K562 (cell line): ENCODE results near the gene AIFM3. TPM values are rescaled to one million over a fixed set of nuclear protein-coding genes. Genes with fewer than 3 reads are reported as not detected.

ENCODE experiments used
- ATAC-seq: fragments of 200-7000 bp; cut with Tn5 transposase; 3 replicates; pipeline ENCODE4 v1.9.1; 2020; ENCODE audit warnings: moderate library complexity
- BruUV-seq: library from RNA; stranded (reverse); fragments of 400-500 nt; replicated peaks from 2 replicates; lab custom pipeline; 2021; lab: Mats Ljungman, UMichigan
- CTCF ChIA-PET: fragments of 300-600 bp; formaldehyde crosslinking; extraction: SDS; loops from one replicate; lab custom pipeline; 2021; ENCODE audit warnings: low intra/inter-chr PET ratio; lab: Yijun Ruan, JAX
- POLR2A ChIA-PET: fragments of 300-600, 350-650 bp; sonication (Branson Sonifier 250); formaldehyde crosslinking; extraction: SDS; loops from one replicate; lab custom pipeline; 2021; ENCODE audit warnings: antibody characterized with exemption, inconsistent platforms; lab: Yijun Ruan, JAX
- DNase-seq, 4 experiments: peaks; one replicate each; pipeline versions ENCODE4 v3.0.0 to v3.0.0-alpha.2; 2011 to 2018; ENCODE audit warnings: low spot score in 3 of 4, mixed read lengths in 3 of 4; ENCODE audit errors: extremely low read depth in 1 of 4
- FAIRE-seq: peaks from 2 replicates; lab custom pipeline; 2011; peaks lifted over from hg19 to GRCh38; lab: Jason Lieb, UNC
- H2AFZ ChIP-seq: 2 replicates; pipeline ENCODE4 v1.6.0; 2011; ENCODE audit warnings: low read depth, low read length, control low read depth, inconsistent platforms
- H3K27ac ChIP-seq: fragments of 200-600 bp; 3 replicates; pipeline ENCODE4 v1.8.0; 2011; ENCODE audit warnings: low read depth, mild to moderate bottlenecking, control low read depth, inconsistent platforms, low read length, moderate library complexity, mixed read lengths; ENCODE audit errors: extremely low read depth
- H3K27me3 ChIP-seq, 2 experiments: fragments of 300-600 bp in 1 of 2; 2 replicates in 1 of 2; 3 replicates in 1 of 2; pipeline versions ENCODE4 v1.6.0 to v1.8.0; 2011; ENCODE audit warnings: inconsistent platforms in 2 of 2, low read length in 2 of 2, mild to moderate bottlenecking in 1 of 2, mixed read lengths in 1 of 2, moderate library complexity in 1 of 2; ENCODE audit not compliant: control insufficient read depth in 2 of 2, insufficient read depth in 2 of 2
- H3K36me3 ChIP-seq: fragments of 300-600 bp; 3 replicates; pipeline ENCODE4 v1.8.0; 2011; ENCODE audit warnings: mild to moderate bottlenecking, low read length, inconsistent platforms; ENCODE audit not compliant: control insufficient read depth, insufficient read depth
- H3K4me1 ChIP-seq, 2 experiments: fragments of 200-600 bp in 1 of 2; replicated peaks in 1 of 2; 2 replicates in 1 of 2; 3 replicates in 1 of 2; pipeline versions ENCODE4 v1.5.1 to v1.8.0; 2011; ENCODE audit warnings: inconsistent platforms in 2 of 2, low read length in 2 of 2, mild to moderate bottlenecking in 1 of 2, mixed read lengths in 1 of 2, moderate library complexity in 1 of 2; ENCODE audit not compliant: control insufficient read depth in 2 of 2, insufficient read depth in 2 of 2
- H3K4me2 ChIP-seq: 2 replicates; pipeline ENCODE4 v1.6.1; 2011; ENCODE audit warnings: low read length, control low read depth, inconsistent platforms, mixed read lengths; ENCODE audit not compliant: insufficient read depth
- H3K4me3 ChIP-seq: fragments of 200-600 bp; sonication (generic), shearing (Covaris generic); 2 replicates; pipeline ENCODE4 v1.5.1; 2016; ENCODE audit warnings: control low read depth, inconsistent platforms
- H3K79me2 ChIP-seq: fragments of 200-600 bp; 3 replicates; pipeline ENCODE4 v1.8.0; 2011; ENCODE audit warnings: low read length, inconsistent platforms; ENCODE audit not compliant: control insufficient read depth, insufficient read depth
- H3K9ac ChIP-seq, 2 experiments: 2 replicates each; pipeline versions ENCODE4 v1.6.0 to v1.6.1; 2011; ENCODE audit warnings: low read depth in 2 of 2, low read length in 2 of 2, control low read depth in 1 of 2, inconsistent platforms in 1 of 2, mild to moderate bottlenecking in 1 of 2, mixed read lengths in 1 of 2; ENCODE audit not compliant: insufficient read depth in 1 of 2
- H3K9me1 ChIP-seq: one replicate; pipeline ENCODE4 v1.6.0; 2011; ENCODE audit warnings: inconsistent platforms, mild to moderate bottlenecking, low read length, moderate library complexity; ENCODE audit not compliant: control insufficient read depth, insufficient read depth
- H3K9me3 ChIP-seq: replicated peaks from 2 replicates; pipeline ENCODE4 v1.5.1; 2011; ENCODE audit warnings: low read depth, low read length, inconsistent platforms; ENCODE audit not compliant: control insufficient read depth, insufficient read depth
- H4K20me1 ChIP-seq: replicated peaks from 2 replicates; pipeline ENCODE4 v1.6.1; 2011; ENCODE audit warnings: low read length, inconsistent platforms, mixed read lengths; ENCODE audit not compliant: control insufficient read depth, insufficient read depth
- BHLHE40 ChIP-seq: IDR thresholded peaks from 2 replicates; pipeline ENCODE4 v1.6.1; 2011; ENCODE audit warnings: low read length, improper control_type of control experiment
- CBX1 ChIP-seq: sonication (generic); IDR thresholded peaks from 2 replicates; pipeline ENCODE4 v1.6.1; 2016; ENCODE audit warnings: antibody characterized with exemption, low read depth, mild to moderate bottlenecking
- CEBPG ChIP-seq, 3 experiments: fragments of 200-800 bp in 1 of 3; sonication (Bioruptor generic) in 1 of 3; sonication (generic) in 1 of 3; formaldehyde crosslinking in 1 of 3; IDR thresholded peaks in 2 of 3; conservative IDR thresholded peaks in 1 of 3; 2 replicates each; pipeline versions ENCODE4 v1.6.1 to v1.8.0; 2016 to 2022; ENCODE audit warnings: missing compliant biosample characterization in 2 of 3, missing genetic modification characterization in 2 of 3, mild to moderate bottlenecking in 1 of 3, missing genetic modification reagents in 1 of 3
- CHD4 ChIP-seq: fragments of 200-600 bp; sonication (generic); IDR thresholded peaks from 3 replicates; pipeline ENCODE4 v1.6.1; 2012; ENCODE audit warnings: low read depth, mild to moderate bottlenecking, mixed read lengths, low read length, inconsistent platforms; ENCODE audit not compliant: insufficient read depth, insufficient replicate concordance, poor library complexity, severe bottlenecking
- FOXJ2 ChIP-seq: fragments of 200-800 bp; sonication (Bioruptor generic); IDR thresholded peaks from 2 replicates; pipeline ENCODE4 v1.6.1; 2016; ENCODE audit warnings: missing genetic modification characterization, missing compliant biosample characterization
- FOXO4 ChIP-seq: fragments of 450-650 bp; formaldehyde crosslinking; IDR thresholded peaks from 2 replicates; pipeline ENCODE4 v1.4.0; 2020; ENCODE audit warnings: mild to moderate bottlenecking, moderate library complexity
- HBP1 ChIP-seq: fragments of 450-650 bp; formaldehyde crosslinking; IDR thresholded peaks from 2 replicates; pipeline ENCODE4 v1.4.0; 2022; ENCODE audit warnings: missing genetic modification characterization
- NFYB ChIP-seq: IDR thresholded peaks from 2 replicates; pipeline ENCODE4 v1.6.1; 2011; ENCODE audit warnings: mild to moderate bottlenecking, moderate library complexity; ENCODE audit not compliant: insufficient read length; ENCODE audit errors: extremely low read depth
- RBM22 ChIP-seq: fragments of 200-400 bp; formaldehyde crosslinking; IDR thresholded peaks from 2 replicates; pipeline ENCODE4 v1.6.1; 2018; ENCODE audit warnings: low read length, low read depth; ENCODE audit not compliant: poor library complexity, severe bottlenecking
- RFX5 ChIP-seq: IDR thresholded peaks from 2 replicates; pipeline ENCODE4 v1.6.1; 2011; ENCODE audit warnings: low read depth, mild to moderate bottlenecking, improper control_type of control experiment, low read length
- STAT5B ChIP-seq: fragments of 250-450 bp; sonication (Bioruptor Pico); IDR thresholded peaks from 2 replicates; pipeline ENCODE4 v1.8.0; 2021; ENCODE audit warnings: mild to moderate bottlenecking, inconsistent platforms
- ZNF232 ChIP-seq: sonication (generic); formaldehyde crosslinking; IDR thresholded peaks from 2 replicates; pipeline ENCODE4 v1.8.0; 2022; ENCODE audit warnings: mild to moderate bottlenecking, missing genetic modification reagents
- ZNF518B ChIP-seq: fragments of 250-450 bp; sonication (Bioruptor Pico); IDR thresholded peaks from 2 replicates; pipeline ENCODE4 v1.5.0; 2021; ENCODE audit warnings: mild to moderate bottlenecking, moderate library complexity
- ZZZ3 ChIP-seq: fragments of 450-650 bp; IDR thresholded peaks from 2 replicates; pipeline ENCODE4 v1.6.1; 2016; ENCODE audit warnings: antibody characterized with exemption, mild to moderate bottlenecking, moderate library complexity
- WGBS: fragments of 100-300 bp; shearing (Covaris generic); methylation state at CpG from one replicate; pipeline ENCODE4 v1.1.6; 2016; ENCODE audit warnings: low coverage, mixed read lengths; ENCODE audit not compliant: insufficient coverage; ENCODE audit errors: missing lambda C conversion rate; 5-methylcytosine and 5-hydroxymethylcytosine counted together
- in situ Hi-C: fragments of 300-500 bp; cut with MboI; formaldehyde crosslinking; loops from 4 replicates; pipeline ENCODE4 v1.15.0; 2018; ENCODE audit warnings: inconsistent platforms, mixed read lengths
- intact Hi-C: fragments of 100-400 bp; cut with micrococcal nuclease; formaldehyde crosslinking; loops from 2 replicates; pipeline ENCODE4 v1.14.2; 2022
- polyA plus RNA-seq, 8 experiments: library from polyadenylated mRNA; depleted of rRNA in 4 of 8; stranded (reverse) in 5 of 8; unstranded in 3 of 8; fragments of >200 nt; fragmentation: Nextera tagmentation in 2 of 8; fragmentation: Illumina TruSeq in 1 of 8; extraction: Ambion mirVana in 2 of 8; extraction: Trizol in 1 of 8; gene quantifications; 2 replicates each; pipeline versions ENCODE4 v1.2.1 to v1.2.3, GENCODE V29; 2011 to 2014; ENCODE audit warnings: inconsistent platforms in 1 of 8, missing spikeins in 1 of 8
- total RNA-seq, 7 experiments: library from RNA; depleted of rRNA in 6 of 7; stranded (reverse); fragments of >200 nt in 6 of 7; fragmentation: Illumina TruSeq in 2 of 7; extraction: Trizol in 2 of 7; gene quantifications; 2 replicates each; pipeline versions ENCODE4 v1.2.1 to v1.2.3, GENCODE V29; 2011 to 2021; ENCODE audit warnings: low replicate concordance in 1 of 7

Gene AIFM3
- total and polyA plus RNA-seq, 9 of the 15 experiments (the other 6 are each of a cell fraction or from before 2014, with no cell fraction given), result 0.03 to 0.20 (median 0.07) TPM; not detected in 1

GRCh38 chr22:20948989-20949388, 18.1 kb upstream of the AIFM3 start:
- FAIRE-seq, result no peak
- peaks cover 24% of the 10 kb centered on the region for H3K9me1 ChIP-seq
- H3K4me1 ChIP-seq, result peaks cover 4 to 13% of the 10 kb centered on the region in 2 experiments; a peak in 3 of 5 replicates
- 95% methylated on average over 5 of the region's 5 CpGs for WGBS
- H3K79me2 ChIP-seq, result peaks cover 92% of the 10 kb centered on the region
- H3K36me3 ChIP-seq, result peaks cover 94% of the 10 kb centered on the region
- intact Hi-C loops (no loop called here), in situ Hi-C loops (no loop called here)
- no peaks in the 10 kb centered on the region for H3K27me3 ChIP-seq
- no peaks in the 10 kb centered on the region for H3K9me3 ChIP-seq
- ATAC-seq, result no peak
- ChIA-PET POLR2A (interaction anchor here (1.0 to 64.4 kb wide), 3 partner anchors 24 to 78 kb away, joined by 4 to 1556 read pairs (median 177); partner anchors contain the start of genes AIFM3 and CRKL), CTCF (no interaction called here)
- H3K4me2 ChIP-seq, result no peak overlapping the region
- no peak overlapping the region for H3K27ac ChIP-seq
- no peak overlapping the region for H3K4me3 ChIP-seq
- no peak for DNase-seq
- no peak overlapping the region for H2AFZ ChIP-seq
- no peak overlapping the region for H3K9ac ChIP-seq
- BruUV-seq, result no TSS peak
- H4K20me1 ChIP-seq, result peaks cover 96% of the 10 kb centered on the region
- no peak for TF ChIP-seq NFYB
- TF ChIP-seq HBP1, result no peak
- TF ChIP-seq RFX5, result no peak
- no peak for TF ChIP-seq ZZZ3
- no peak for TF ChIP-seq FOXO4 (CRISPR knock-in tag)
- no peak for TF ChIP-seq ZNF232 (CRISPR knock-in tag)
- TF ChIP-seq FOXJ2, result 0 out of 2 replicates have a peak, but pooled peaks have one; percentile 42
- no peak for TF ChIP-seq BHLHE40
- no peak for TF ChIP-seq ZNF518B
- no peak for TF ChIP-seq STAT5B (CRISPR knock-in tag)
- no peak for TF ChIP-seq CEBPG (CRISPR knock-in tag; IDR thresholded peaks at IDR 0.05)
- TF ChIP-seq CEBPG (tag; conservative IDR thresholded peaks at IDR 0.05 in 1 of 2, IDR thresholded peaks at IDR 0.05 in 1 of 2), result no peak
- TF ChIP-seq CBX1, result no peak
- TF ChIP-seq CHD4, result no peak
- peak; percentile 50 for TF ChIP-seq RBM22
